HCT116 (cell line): Measurements from ENCODE around the gene BEND5. TPM values are rescaled to one million over a fixed set of nuclear protein-coding genes. Genes with fewer than 3 reads are reported as not detected.

Source experiments
- ATAC-seq: fragments of 200-7000 bp; cut with Tn5 transposase; 2 replicates; pipeline ENCODE4 v1.9.1; 2020; ENCODE audit warnings: mild to moderate bottlenecking, moderate library complexity
- BruUV-seq: library from RNA; stranded (reverse); fragments of 400-500 nt; replicated peaks from 2 replicates; lab custom pipeline; 2021; lab: Mats Ljungman, UMichigan
- CTCF ChIA-PET: fragments of 300-600 bp; sonication (Branson Sonifier 250); formaldehyde crosslinking; loops from one replicate; lab custom pipeline; 2021; ENCODE audit warnings: antibody characterized with exemption; lab: Charles Lee
- POLR2A ChIA-PET: fragments of 300-600, 350-600 bp; sonication (Branson Sonifier 250); formaldehyde crosslinking; loops from one replicate; lab custom pipeline; 2021; ENCODE audit warnings: antibody characterized with exemption; lab: Charles Lee
- RAD21 ChIA-PET, 2 experiments: fragments of 300-600 bp; sonication (Branson Sonifier 250); formaldehyde crosslinking; loops; one replicate each; lab custom pipeline; 2023; ENCODE audit warnings: low total read pairs in 2 of 2; ENCODE audit not compliant: uncharacterized antibody in 2 of 2, unreplicated experiment in 2 of 2, low non-redundant PET in 1 of 2; lab: Charles Lee
- DNase-seq: peaks from one replicate; pipeline ENCODE4 v3.0.0-alpha.2; 2010; ENCODE audit warnings: low read depth, low spot score
- H2AFZ ChIP-seq: fragments of 200-600 bp; shearing (Covaris generic), sonication (generic); 2 replicates; pipeline ENCODE4 v1.6.1; 2017; ENCODE audit warnings: low read depth, mixed run types, mixed read lengths, antibody characterized with exemption, low read length; ENCODE audit not compliant: poor library complexity, severe bottlenecking
- H3K27ac ChIP-seq: 2 replicates; pipeline ENCODE4 v1.5.1; 2012; ENCODE audit warnings: low read depth, low read length
- H3K27me3 ChIP-seq: fragments of 200-600 bp; sonication (generic); 2 replicates; pipeline ENCODE4 v1.6.1; 2016; ENCODE audit warnings: mixed run types, low read length, mixed read lengths; ENCODE audit not compliant: insufficient read depth
- H3K36me3 ChIP-seq, 2 experiments: fragments of 200-500 bp in 1 of 2; fragments of 200-600 bp in 1 of 2; sonication (Bioruptor generic) in 1 of 2; sonication (generic) in 1 of 2; 2 replicates each; pipeline versions ENCODE4 v1.5.1 to v1.6.1; 2014 to 2016; ENCODE audit warnings: low read length in 2 of 2, inconsistent platforms in 1 of 2, mixed read lengths in 1 of 2, mixed run types in 1 of 2; ENCODE audit not compliant: insufficient read depth in 2 of 2, control insufficient read depth in 1 of 2
- H3K4me1 ChIP-seq, 2 experiments: fragments of 200-600 bp in 1 of 2; sonication (generic) in 1 of 2; 2 replicates each; pipeline versions ENCODE4 v1.5.1 to v1.6.1; 2012 to 2017; ENCODE audit warnings: low read length in 2 of 2, inconsistent platforms in 1 of 2, mild to moderate bottlenecking in 1 of 2, mixed read lengths in 1 of 2, mixed run types in 1 of 2, moderate library complexity in 1 of 2; ENCODE audit not compliant: insufficient read depth in 2 of 2, control insufficient read depth in 1 of 2
- H3K4me2 ChIP-seq: fragments of 200-600 bp; sonication (generic); 2 replicates; pipeline ENCODE4 v1.6.1; 2017; ENCODE audit warnings: mixed run types, low read length, mixed read lengths
- H3K4me3 ChIP-seq, 2 experiments: fragments of 200-600 bp in 1 of 2; sonication (generic) in 1 of 2; replicated peaks in 1 of 2; 2 replicates each; pipeline ENCODE4 v1.5.1; 2011 to 2016; ENCODE audit warnings: low read length in 2 of 2, control low read depth in 1 of 2, low read depth in 1 of 2, mild to moderate bottlenecking in 1 of 2, mixed read lengths in 1 of 2, mixed run types in 1 of 2
- H3K79me2 ChIP-seq: fragments of 200-600 bp; sonication (generic); 2 replicates; pipeline ENCODE4 v1.6.1; 2017; ENCODE audit warnings: mild to moderate bottlenecking, mixed run types, low read length, moderate library complexity, mixed read lengths; ENCODE audit not compliant: insufficient read depth
- H3K9ac ChIP-seq: fragments of 200-600 bp; sonication (generic); 2 replicates; pipeline ENCODE4 v1.6.1; 2016; ENCODE audit warnings: low read length, mixed read lengths
- H3K9me2 ChIP-seq: fragments of 200-600 bp; sonication (generic), shearing (Covaris generic); 2 replicates; pipeline ENCODE4 v1.6.1; 2017; ENCODE audit warnings: mixed run types, mild to moderate bottlenecking, moderate library complexity; ENCODE audit not compliant: insufficient read depth
- H3K9me3 ChIP-seq, 2 experiments: fragments of 200-500 bp in 1 of 2; fragments of 200-600 bp in 1 of 2; sonication (Bioruptor generic) in 1 of 2; sonication (generic) in 1 of 2; 2 replicates each; pipeline ENCODE4 v1.6.1; 2014 to 2017; ENCODE audit warnings: low read length in 2 of 2, mixed read lengths in 2 of 2, inconsistent platforms in 1 of 2, low read depth in 1 of 2, mild to moderate bottlenecking in 1 of 2, mixed run types in 1 of 2, moderate library complexity in 1 of 2; ENCODE audit not compliant: control insufficient read depth in 1 of 2, insufficient read depth in 1 of 2
- H4K20me1 ChIP-seq: fragments of 200-600 bp; sonication (generic), shearing (Covaris generic); 2 replicates; pipeline ENCODE4 v1.6.1; 2017; ENCODE audit warnings: mixed run types, mild to moderate bottlenecking, moderate library complexity; ENCODE audit not compliant: insufficient read depth
- ATF3 ChIP-seq: IDR thresholded peaks from 2 replicates; pipeline ENCODE4 v1.6.1; 2012
- CEBPB ChIP-seq: IDR thresholded peaks from 2 replicates; pipeline ENCODE4 v1.6.1; 2012; ENCODE audit warnings: low read depth
- CTCF ChIP-seq, 3 experiments: fragments of 200-600 bp in 1 of 3; sonication (generic) in 1 of 3; IDR thresholded peaks in 2 of 3; conservative IDR thresholded peaks in 1 of 3; 2 replicates each; pipeline ENCODE4 v1.5.1; 2012 to 2017; ENCODE audit warnings: low read depth in 2 of 3, low read length in 2 of 3, antibody characterized with exemption in 1 of 3, borderline replicate concordance in 1 of 3, control low read depth in 1 of 3, mild to moderate bottlenecking in 1 of 3, mixed read lengths in 1 of 3, mixed run types in 1 of 3, moderate library complexity in 1 of 3; ENCODE audit not compliant: insufficient read depth in 1 of 3
- ELF1 ChIP-seq: IDR thresholded peaks from 2 replicates; pipeline ENCODE4 v1.6.1; 2012; ENCODE audit warnings: low read depth, borderline replicate concordance
- EZH2 ChIP-seq: fragments of 200-600 bp; sonication (generic); IDR thresholded peaks from 2 replicates; pipeline ENCODE4 v1.6.1; 2017; ENCODE audit warnings: antibody characterized with exemption, mixed run types
- JUND ChIP-seq: IDR thresholded peaks from 2 replicates; pipeline ENCODE4 v1.6.1; 2012
- POLR2A ChIP-seq: IDR thresholded peaks from 2 replicates; pipeline ENCODE4 v1.7.0; 2011; ENCODE audit warnings: borderline replicate concordance; ENCODE audit not compliant: insufficient read depth, insufficient read length; ENCODE audit errors: extremely low read depth
- POLR2AphosphoS5 ChIP-seq: IDR thresholded peaks from 2 replicates; pipeline ENCODE4 v1.6.1; 2011; ENCODE audit warnings: mild to moderate bottlenecking, low read depth, low read length, moderate library complexity
- REST ChIP-seq: IDR thresholded peaks from 2 replicates; pipeline ENCODE4 v1.6.1; 2012; ENCODE audit warnings: low read depth
- SIN3A ChIP-seq: IDR thresholded peaks from 2 replicates; pipeline ENCODE4 v1.6.1; 2012; ENCODE audit warnings: low read depth
- SP1 ChIP-seq: IDR thresholded peaks from 2 replicates; pipeline ENCODE4 v1.6.1; 2012; ENCODE audit warnings: low read depth
- SRF ChIP-seq: IDR thresholded peaks from 2 replicates; pipeline ENCODE4 v1.6.1; 2012; ENCODE audit warnings: low read depth
- TCF7L2 ChIP-seq: IDR thresholded peaks from 2 replicates; pipeline ENCODE4 v1.7.0; 2011; ENCODE audit warnings: borderline replicate concordance, inconsistent platforms; ENCODE audit not compliant: insufficient read depth, insufficient read length; ENCODE audit errors: extremely low read depth
- ZFX ChIP-seq: fragments of 450-650 bp; IDR thresholded peaks from 2 replicates; pipeline ENCODE4 v1.6.1; 2017
- ZNF274 ChIP-seq: fragments of 200-500 bp; sonication (Bioruptor generic); IDR thresholded peaks from 2 replicates; pipeline ENCODE4 v1.6.1; 2014; ENCODE audit warnings: mild to moderate bottlenecking, low read depth, low read length, inconsistent platforms
- intact Hi-C: fragments of 100-400 bp; cut with micrococcal nuclease; formaldehyde crosslinking; loops from 2 replicates; pipeline ENCODE4 v1.10.0; 2022
- total RNA-seq: library from RNA; stranded (reverse); gene quantifications from one replicate; pipeline ENCODE4 v1.2.1, GENCODE V29; 2021; ENCODE audit not compliant: unreplicated experiment

BEND5 gene
- total RNA-seq, 1 experiment from 2014 or later: not detected

GRCh38 chr1:48777219-48777895 is 666 bp upstream of the BEND5 start:
- Histone ChIP-seq H3K4me2 (no peak overlapping the region), H3K9me3 (no peaks in the 10 kb centered on the region), H4K20me1 (no peaks in the 10 kb centered on the region), H3K79me2 (no peaks in the 10 kb centered on the region), H3K36me3 (no peaks in the 10 kb centered on the region), H3K27me3 (peaks cover 9% of the 10 kb centered on the region; the same call in 1 of the 2 replicates), H3K4me1 (no peaks in the 10 kb centered on the region), H3K9me2 (no peaks in the 10 kb centered on the region), H3K9ac (no peak overlapping the region), H3K27ac (no peak overlapping the region), H2AFZ (no peak overlapping the region), H3K4me3 (no peak overlapping the region)
- intact Hi-C loops: no loop called here
- DNase-seq: no peak
- ATAC-seq: no peak
- ChIA-PET CTCF (no interaction called here), RAD21 (no interaction called here), POLR2A (no interaction called here)
- no peak for TF ChIP-seq SIN3A
- TF ChIP-seq ATF3: no peak
- no peak for TF ChIP-seq CTCF (IDR thresholded peaks at IDR 0.05 in 2 of 3, conservative IDR thresholded peaks at IDR 0.05 in 1 of 3; ENCODE audit: borderline replicate concordance in 1 of 3, insufficient read depth in 1 of 3, low read depth in 2 of 3, low read length in 2 of 3)
- no peak for TF ChIP-seq ELF1
- TF ChIP-seq POLR2AphosphoS5: no peak
- no peak for TF ChIP-seq SP1
- no peak for TF ChIP-seq CEBPB
- no peak for TF ChIP-seq POLR2A
- TF ChIP-seq TCF7L2: no peak
- TF ChIP-seq ZNF274: no peak
- no peak for TF ChIP-seq EZH2
- no peak for TF ChIP-seq REST
- TF ChIP-seq ZFX: no peak
- TF ChIP-seq SRF: no peak
- TF ChIP-seq JUND: no peak
- BruUV-seq: no TSS peak
